Stimulated activated effector memory CD8-positive, alpha-beta T cell treated with anti-CD3 and anti-CD28 coated beads, Interleukin-12 subunit alpha, Interleukin-12 subunit beta, amount 100 ng/mL, for 72 hours (primary cell): Measurements from ENCODE around the gene BTBD10.
A peak's percentile ranks its signal among the peaks of the same experiment; 100 is the strongest.
"Not testable (repeated sequence)": the region's sequence is repeated elsewhere in the genome, so short reads cannot be mapped to it uniquely, and the experiment has no call there.

Source experiments
- ATAC-seq: fragments of 150-1000 bp; cut with Tn5 transposase; 2 replicates; pipeline ENCODE4 v1.10.0; 2021
- DNase-seq, 2 donors: peaks; one replicate each; pipeline ENCODE4 v3.0.0; 2021 to 2022; ENCODE audit warnings: low spot score in 2 of 2
- H3K27ac Mint-ChIP-seq: one replicate; pipeline ENCODE4 v1.8.0; 2022; ENCODE audit warnings: mild to moderate bottlenecking, mixed read lengths
- H3K36me3 Mint-ChIP-seq: one replicate; pipeline ENCODE4 v1.8.0; 2022; ENCODE audit warnings: mild to moderate bottlenecking, mixed read lengths
- H3K4me1 Mint-ChIP-seq: one replicate; pipeline ENCODE4 v1.8.0; 2022; ENCODE audit warnings: mixed read lengths
- H3K4me3 Mint-ChIP-seq: one replicate; pipeline ENCODE4 v1.8.0; 2022; ENCODE audit warnings: mild to moderate bottlenecking, mixed read lengths
- H3K9me3 Mint-ChIP-seq: one replicate; pipeline ENCODE4 v1.8.0; 2022; ENCODE audit warnings: mixed read lengths

BTBD10 gene

DNA sequence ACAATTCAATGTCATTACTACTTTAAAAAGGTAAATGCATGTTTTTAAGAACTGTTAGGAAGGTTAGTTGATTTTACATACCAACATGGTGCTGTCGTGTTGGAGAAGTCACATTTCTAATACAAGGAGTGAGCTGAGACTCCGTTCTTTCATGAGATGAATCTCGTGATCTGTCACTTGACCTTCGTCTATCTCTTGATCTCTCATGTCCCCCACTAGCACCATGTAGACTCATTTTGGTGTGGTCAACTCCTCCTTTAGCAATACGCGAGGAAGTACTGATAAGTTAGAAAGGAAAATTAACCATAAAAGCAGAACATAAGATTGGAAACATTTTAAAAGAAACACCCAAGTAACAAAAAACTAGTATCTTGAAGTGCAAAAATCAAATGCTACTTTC lies 41.5 kb downstream of the BTBD10 start:
- H3K36me3 Mint-ChIP-seq, result peaks cover 31% of the 10 kb centered on the region
- no peak overlapping the region for H3K4me3 Mint-ChIP-seq
- no peak overlapping the region for H3K27ac Mint-ChIP-seq
- ATAC-seq (no peak), DNase-seq (no peak)
- peaks cover 9% of the 10 kb centered on the region for H3K4me1 Mint-ChIP-seq
- peaks cover 4% of the 10 kb centered on the region for H3K9me3 Mint-ChIP-seq

DNA sequence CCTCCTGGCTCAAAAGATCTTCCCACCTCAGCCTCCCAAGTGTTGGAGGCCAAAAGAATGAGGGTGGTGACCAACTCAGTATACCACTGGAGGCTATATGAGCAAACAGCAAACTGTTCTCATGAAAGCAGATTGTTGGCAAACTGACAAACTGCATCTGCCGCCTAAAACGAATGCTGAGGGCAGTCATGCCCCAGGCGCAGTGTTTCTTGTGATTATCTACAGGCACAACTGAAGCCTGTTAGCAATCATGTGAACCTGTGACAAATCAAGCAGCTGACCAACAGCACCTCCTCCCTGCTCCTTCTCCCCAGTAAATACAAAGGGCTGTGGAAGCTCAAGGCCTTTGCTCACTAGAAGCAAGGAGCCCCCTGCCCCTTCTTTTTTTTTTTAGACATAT lies 47.8 kb downstream of the BTBD10 start:
- no peaks in the 10 kb centered on the region for H3K9me3 Mint-ChIP-seq
- ATAC-seq (no peak), DNase-seq (no peak)
- H3K36me3 Mint-ChIP-seq, result peaks cover 84% of the 10 kb centered on the region
- no peak overlapping the region for H3K27ac Mint-ChIP-seq
- H3K4me3 Mint-ChIP-seq, result no peak overlapping the region
- no peaks in the 10 kb centered on the region for H3K4me1 Mint-ChIP-seq

DNA sequence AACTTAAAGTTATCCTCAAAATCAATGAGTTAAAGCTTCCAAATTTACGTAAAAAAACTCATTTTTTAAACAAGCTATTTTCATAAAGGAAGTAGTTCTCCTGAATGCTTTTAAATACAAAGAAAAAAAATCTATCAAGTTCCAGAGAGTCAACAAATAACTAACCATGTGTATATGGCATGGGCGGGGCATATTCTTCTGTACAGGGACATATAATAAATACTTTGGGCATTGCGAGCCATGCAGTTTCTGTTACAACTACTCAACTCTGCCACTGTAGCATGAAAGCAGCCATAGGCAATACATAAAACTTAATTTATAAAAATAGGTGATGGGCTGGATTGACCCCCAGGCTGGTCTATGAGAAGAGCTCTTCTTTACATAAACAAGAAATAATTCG lies 57.8 kb downstream of the BTBD10 start:
- DNase-seq (no peak), ATAC-seq (no peak)
- no peak overlapping the region for H3K4me3 Mint-ChIP-seq
- peaks cover 22% of the 10 kb centered on the region for H3K36me3 Mint-ChIP-seq
- H3K9me3 Mint-ChIP-seq, result no peaks in the 10 kb centered on the region
- H3K4me1 Mint-ChIP-seq, result no peaks in the 10 kb centered on the region
- H3K27ac Mint-ChIP-seq, result no peak overlapping the region

DNA sequence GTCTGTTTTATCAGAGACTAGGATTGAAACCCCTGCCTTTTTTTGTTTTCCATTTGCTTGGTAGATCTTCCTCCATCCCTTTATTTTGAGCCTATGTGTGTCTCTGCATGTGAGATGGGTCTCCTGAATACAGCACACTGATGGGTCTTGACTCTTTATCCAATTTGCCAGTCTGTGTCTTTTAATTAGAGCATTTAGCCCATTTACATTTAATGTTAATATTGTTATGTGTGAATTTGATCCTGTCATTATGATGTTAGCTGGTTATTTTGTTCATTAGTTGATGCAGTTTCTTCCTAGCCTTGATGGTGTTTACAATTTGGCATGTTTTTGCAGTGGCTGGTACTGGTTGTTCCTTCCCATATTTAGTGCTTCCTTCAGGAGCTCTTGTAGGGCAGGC lies 64.7 kb downstream of the BTBD10 start:
- not testable (repeated sequence) for ATAC-seq, H3K9me3 Mint-ChIP-seq
- peaks cover 11% of the 10 kb centered on the region for H3K36me3 Mint-ChIP-seq

DNA sequence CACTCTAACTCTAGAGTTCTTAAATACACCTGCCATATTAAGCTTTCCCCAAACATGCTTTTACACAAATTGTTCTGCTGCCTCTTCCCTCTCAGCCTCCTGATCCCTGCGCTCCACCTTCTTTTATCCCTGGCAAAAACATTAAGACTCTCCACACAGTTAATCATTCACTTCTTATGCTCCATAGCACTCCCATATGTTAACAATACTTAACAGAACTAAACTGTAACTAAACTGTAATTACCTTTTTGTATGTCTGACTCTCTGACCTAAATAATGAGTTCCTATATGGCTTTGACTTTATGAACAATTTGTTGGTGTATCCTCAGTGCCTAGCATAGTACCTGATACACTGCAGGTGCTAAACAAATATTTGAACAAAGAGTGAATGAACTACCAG lies 71.8 kb downstream of the BTBD10 start:
- ATAC-seq, result no peak
- peak overlapping the region; percentile 6 for H3K27ac Mint-ChIP-seq
- H3K4me1 Mint-ChIP-seq, result no peaks in the 10 kb centered on the region
- peaks cover 45% of the 10 kb centered on the region for H3K36me3 Mint-ChIP-seq
- H3K9me3 Mint-ChIP-seq, result no peaks in the 10 kb centered on the region
- no peak overlapping the region for H3K4me3 Mint-ChIP-seq
- DNase-seq, result no peak

More for the DNA sequence above, 64.7 kb downstream of the BTBD10 start:
- not testable (repeated sequence) for H3K27ac Mint-ChIP-seq, H3K4me1 Mint-ChIP-seq, DNase-seq, H3K4me3 Mint-ChIP-seq

DNA sequence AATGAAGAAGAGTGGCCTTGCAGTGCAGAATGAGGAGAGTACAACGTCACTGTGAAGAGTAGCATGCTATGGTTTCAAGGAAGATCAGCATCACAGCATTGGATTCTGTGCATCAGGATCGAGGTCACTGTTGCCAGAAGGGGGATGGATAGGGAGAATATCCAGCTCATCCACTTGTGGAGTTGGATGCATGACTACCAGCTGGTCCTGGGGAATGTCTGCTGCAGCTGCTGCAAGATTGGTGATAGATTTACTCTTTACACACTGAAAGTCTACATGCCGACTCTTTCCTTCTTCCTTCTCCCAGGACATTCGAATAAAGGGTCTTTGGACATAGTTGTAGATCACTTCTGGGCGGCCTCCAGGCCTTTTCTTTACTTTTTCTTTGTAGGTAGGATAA lies 74.3 kb downstream of the BTBD10 start:
- Mint-ChIP-seq H3K4me1 (no peaks in the 10 kb centered on the region), H3K27ac (peak overlapping the region; percentile 49), H3K9me3 (no peaks in the 10 kb centered on the region), H3K36me3 (peaks cover 70% of the 10 kb centered on the region), H3K4me3 (no peak overlapping the region)
- ATAC-seq (no peak), DNase-seq (no peak)

DNA sequence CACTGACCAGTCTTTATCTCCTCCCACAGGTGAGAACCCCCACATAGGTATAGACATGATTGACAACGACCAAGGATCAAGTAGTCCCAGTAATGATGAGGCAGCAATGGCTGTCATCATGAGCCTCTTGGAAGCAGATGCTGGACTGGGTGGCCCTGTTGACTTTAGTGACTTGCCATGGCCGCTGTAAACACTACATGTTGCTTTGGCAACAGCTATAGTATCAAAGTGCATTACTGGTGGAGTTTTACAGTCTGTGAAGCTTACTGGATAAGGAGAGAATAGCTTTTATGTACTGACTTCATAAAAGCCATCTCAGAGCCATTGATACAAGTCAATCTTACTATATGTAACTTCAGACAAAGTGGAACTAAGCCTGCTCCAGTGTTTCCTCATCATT lies 76.5 kb downstream of the BTBD10 start:
- Mint-ChIP-seq H3K4me3 (no peak overlapping the region), H3K9me3 (no peaks in the 10 kb centered on the region), H3K36me3 (peaks cover 91% of the 10 kb centered on the region), H3K4me1 (no peaks in the 10 kb centered on the region), H3K27ac (peak overlapping the region; percentile 85)
- ATAC-seq (no peak), DNase-seq (no peak)

DNA sequence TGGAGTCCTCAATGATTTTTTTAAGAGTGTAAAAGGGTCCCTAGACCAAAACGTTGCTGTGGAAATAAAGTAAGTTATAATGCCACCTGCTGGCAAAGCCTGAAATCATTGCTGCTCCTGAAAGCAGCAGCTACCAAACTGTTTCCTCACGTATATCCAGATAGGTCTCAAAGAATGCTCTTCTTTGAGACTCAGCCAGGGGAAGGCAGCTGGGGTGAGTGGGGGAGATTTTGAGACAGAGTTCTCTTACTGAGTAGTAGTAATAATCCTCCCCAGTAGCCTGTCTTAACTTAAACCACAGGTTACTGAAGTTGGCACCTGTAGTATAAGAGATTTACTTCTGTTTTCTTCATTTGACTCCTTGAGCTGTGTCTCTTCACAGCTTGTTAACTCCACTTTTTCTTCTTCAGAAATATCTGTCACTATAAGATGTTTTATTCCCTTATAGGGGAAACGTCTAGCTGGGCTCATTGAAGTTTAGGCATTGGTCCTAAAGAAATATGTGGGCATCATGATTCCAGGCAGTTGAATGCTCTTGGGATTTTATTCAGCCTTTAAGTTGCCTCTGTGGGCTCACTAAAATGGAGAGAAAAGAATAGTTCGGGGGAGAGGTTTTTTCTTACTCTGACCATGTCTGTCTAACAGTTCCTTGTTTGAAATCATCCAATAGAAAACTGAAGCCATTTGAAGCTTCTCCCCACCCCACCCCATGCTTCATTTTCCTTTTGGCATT lies 77.9 kb downstream of the BTBD10 start:
- ATAC-seq, result no peak
- H3K27ac Mint-ChIP-seq, result peak overlapping the region; percentile 85
- peak in 1 of 2 donors; percentile 58 for DNase-seq

DNA sequence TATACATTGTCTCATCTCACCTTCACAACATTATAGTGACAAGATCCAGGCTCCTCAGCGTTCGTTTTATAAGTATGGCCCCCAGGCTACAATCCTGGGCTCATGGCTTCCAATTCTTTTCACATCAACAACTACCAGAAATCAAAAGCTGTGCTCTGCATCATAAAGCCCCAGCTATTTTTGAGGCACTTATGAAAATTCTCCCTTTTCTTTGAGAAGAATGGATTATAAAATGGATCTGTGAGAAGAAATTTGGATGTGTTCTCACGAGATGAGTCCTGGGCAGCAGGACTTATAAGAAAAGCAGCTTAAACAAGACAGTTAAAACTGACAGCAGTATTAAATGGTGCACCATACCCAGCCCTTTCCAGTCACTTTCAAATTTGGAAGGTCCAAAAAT lies 80.3 kb downstream of the BTBD10 start:
- Mint-ChIP-seq H3K9me3 (no peaks in the 10 kb centered on the region), H3K4me3 (no peak overlapping the region), H3K27ac (peak overlapping the region; percentile 81), H3K4me1 (no peaks in the 10 kb centered on the region), H3K36me3 (peaks cover 69% of the 10 kb centered on the region)
- ATAC-seq (no peak), DNase-seq (no peak)

More for the DNA sequence above, 77.9 kb downstream of the BTBD10 start:
- Mint-ChIP-seq H3K9me3 (no peaks in the 10 kb centered on the region), H3K4me3 (no peak overlapping the region), H3K36me3 (peaks cover 92% of the 10 kb centered on the region), H3K4me1 (no peaks in the 10 kb centered on the region)

DNA sequence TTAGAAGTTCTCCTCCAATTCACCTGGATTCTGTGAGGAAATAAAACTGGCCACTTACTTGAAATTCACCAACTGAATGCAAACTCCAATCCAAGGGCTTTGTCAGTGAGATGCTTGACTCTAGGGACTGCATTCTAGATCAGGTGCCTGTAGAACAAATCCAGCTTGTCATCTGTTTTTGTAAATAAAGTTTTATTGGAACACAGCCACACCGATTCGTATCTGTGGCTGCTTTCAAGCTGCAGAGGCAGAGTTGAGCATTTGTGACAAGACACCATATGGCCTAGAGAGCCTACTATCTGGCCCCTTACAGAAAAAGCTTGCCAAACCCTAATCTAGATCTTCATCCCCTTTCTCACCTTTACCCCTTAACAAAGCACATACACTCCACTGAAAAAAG lies 82.3 kb downstream of the BTBD10 start:
- Mint-ChIP-seq H3K27ac (peak overlapping the region; percentile 81), H3K36me3 (peaks cover 49% of the 10 kb centered on the region)

DNA sequence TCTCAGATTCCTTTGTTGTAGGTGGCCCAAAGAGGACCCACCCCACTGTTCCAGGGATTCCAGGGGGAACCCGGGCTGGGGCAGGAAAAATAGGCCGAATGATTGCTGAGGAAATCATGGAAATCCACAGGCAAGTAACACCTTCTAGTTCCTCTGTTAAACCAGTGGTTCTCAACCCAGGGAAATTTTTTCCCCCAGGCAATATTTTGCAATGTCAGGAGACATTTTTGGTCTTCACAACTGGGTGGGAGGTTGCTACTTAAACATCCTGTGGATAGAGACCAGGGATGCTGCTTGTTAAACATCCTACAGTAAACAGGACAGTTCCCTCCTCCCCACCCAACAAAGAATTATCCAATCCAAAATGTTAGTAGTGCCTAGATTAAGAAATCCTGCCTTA lies 84.7 kb downstream of the BTBD10 start:
- no peak for ATAC-seq
- Mint-ChIP-seq H3K9me3 (no peaks in the 10 kb centered on the region), H3K36me3 (peaks cover 25% of the 10 kb centered on the region), H3K27ac (peak overlapping the region; percentile 6), H3K4me3 (no peak overlapping the region), H3K4me1 (no peaks in the 10 kb centered on the region)
- DNase-seq, result no peak

More for the DNA sequence above, 82.3 kb downstream of the BTBD10 start:
- DNase-seq, result no peak
- H3K9me3 Mint-ChIP-seq, result no peaks in the 10 kb centered on the region
- no peak overlapping the region for H3K4me3 Mint-ChIP-seq
- H3K4me1 Mint-ChIP-seq, result no peaks in the 10 kb centered on the region
- no peak for ATAC-seq

DNA sequence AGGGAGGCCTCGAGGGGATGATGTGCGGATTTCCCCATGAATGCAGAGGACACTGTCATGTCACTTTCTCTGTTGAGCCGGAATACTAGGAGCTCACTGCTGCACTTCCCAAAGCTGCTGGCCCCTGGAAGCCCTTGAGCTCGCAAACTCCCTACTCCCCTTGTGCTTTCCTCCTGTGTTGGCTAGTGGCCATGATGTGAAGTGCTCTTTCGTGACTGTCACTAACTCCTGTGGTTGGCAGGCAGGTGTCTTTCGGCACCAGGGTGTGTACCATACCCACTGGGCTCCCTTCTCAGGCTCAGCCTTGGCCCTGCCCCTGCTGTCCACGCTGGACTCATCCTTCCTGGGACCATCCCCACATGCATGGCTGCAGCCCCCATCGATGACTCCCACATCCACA lies 86.2 kb downstream of the BTBD10 start:
- Mint-ChIP-seq H3K4me1 (no peaks in the 10 kb centered on the region), H3K27ac (peak overlapping the region; percentile 78), H3K36me3 (peaks cover 10% of the 10 kb centered on the region), H3K9me3 (no peaks in the 10 kb centered on the region), H3K4me3 (no peak overlapping the region)
- ATAC-seq, result no peak
- no peak for DNase-seq

DNA sequence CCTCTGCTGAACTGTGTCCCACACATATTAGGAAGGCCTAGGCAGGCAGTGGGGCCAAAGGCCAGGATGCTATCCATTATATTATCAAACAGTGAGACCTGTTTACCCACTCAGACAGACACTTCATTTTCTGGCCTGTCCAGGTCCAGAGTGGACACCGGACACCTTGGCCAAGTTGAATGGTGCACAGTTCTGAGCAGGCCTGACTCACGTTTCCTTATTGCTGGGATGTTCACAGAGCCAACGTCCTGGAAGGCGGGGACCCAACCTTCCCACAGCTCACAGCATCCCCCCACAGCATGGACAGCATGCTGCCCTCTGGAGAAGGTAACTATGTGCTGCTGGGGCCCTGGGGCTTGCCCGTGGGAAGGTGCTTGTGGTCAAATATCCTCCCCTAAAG lies 86.6 kb downstream of the BTBD10 start:
- peak overlapping the region; percentile 78 for H3K27ac Mint-ChIP-seq
- H3K4me1 Mint-ChIP-seq, result no peaks in the 10 kb centered on the region
- DNase-seq (no peak), ATAC-seq (no peak)
- no peak overlapping the region for H3K4me3 Mint-ChIP-seq
- H3K9me3 Mint-ChIP-seq, result no peaks in the 10 kb centered on the region
- peaks cover 5% of the 10 kb centered on the region for H3K36me3 Mint-ChIP-seq

DNA sequence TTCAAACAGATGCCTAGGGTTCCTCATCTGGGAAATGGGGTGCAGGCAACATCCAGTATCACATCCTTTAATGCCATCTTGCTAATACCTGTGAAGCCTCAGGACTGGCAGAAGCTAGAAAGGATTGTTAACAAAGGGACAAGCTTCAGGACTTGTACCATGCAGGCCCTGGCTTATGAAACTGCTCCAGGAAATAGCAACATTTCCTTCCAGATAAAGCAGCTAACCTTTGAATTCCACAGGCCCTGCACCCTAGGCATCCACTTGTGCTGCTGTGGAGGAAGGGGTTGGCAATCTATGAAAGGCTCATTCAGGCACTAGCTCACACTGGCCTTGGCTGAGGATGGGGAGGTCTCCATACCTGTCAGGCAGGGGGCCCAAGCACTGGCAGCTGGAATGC lies 87.2 kb downstream of the BTBD10 start:
- H3K4me1 Mint-ChIP-seq, result no peaks in the 10 kb centered on the region
- H3K36me3 Mint-ChIP-seq, result no peaks in the 10 kb centered on the region
- ATAC-seq (no peak), DNase-seq (no peak)
- H3K9me3 Mint-ChIP-seq, result no peaks in the 10 kb centered on the region
- no peak overlapping the region for H3K4me3 Mint-ChIP-seq
- H3K27ac Mint-ChIP-seq, result peak overlapping the region; percentile 15

DNA sequence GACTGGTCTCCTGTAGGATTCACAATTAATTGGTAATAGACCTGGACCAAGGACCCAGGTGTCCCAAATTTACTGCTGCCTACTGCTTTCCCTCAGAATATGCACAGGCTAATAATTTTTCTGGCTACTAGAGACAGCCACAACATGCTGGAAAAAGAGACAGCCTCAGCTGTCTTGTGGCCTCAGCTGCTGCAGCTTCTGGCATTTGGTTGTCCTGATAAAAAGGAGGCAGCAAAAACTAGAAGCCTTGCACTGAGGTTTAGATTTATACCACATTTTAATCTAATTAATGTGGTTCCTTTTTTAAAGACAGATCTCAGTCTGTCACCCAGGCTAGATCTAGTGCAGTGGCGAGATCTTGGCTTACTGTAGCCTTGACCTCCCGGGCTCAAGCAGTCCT lies 89.8 kb downstream of the BTBD10 start:
- no peak overlapping the region for H3K4me3 Mint-ChIP-seq
- no peaks in the 10 kb centered on the region for H3K36me3 Mint-ChIP-seq
- no peaks in the 10 kb centered on the region for H3K9me3 Mint-ChIP-seq
- DNase-seq, result no peak
- no peak overlapping the region for H3K27ac Mint-ChIP-seq
- no peaks in the 10 kb centered on the region for H3K4me1 Mint-ChIP-seq
- ATAC-seq, result no peak

DNA sequence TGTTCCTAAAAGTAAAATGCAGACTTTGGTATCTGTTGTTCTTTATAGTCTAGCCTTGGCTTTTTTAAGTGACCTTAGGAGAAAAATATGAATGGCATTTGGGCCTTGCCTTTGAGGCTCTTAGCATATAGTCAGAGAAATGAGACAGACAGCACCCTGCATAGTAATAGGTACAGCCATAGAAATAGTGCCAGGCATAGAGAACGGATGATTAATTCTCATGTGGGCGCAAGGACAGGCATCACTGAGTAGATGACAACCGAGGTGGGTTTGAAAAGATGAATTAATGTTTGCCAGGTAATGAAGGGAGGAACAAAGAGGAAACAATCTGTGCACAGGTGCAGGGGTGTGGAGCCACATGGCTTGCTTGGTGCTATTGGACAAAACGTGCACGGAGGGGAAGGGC lies 95.0 kb downstream of the BTBD10 start:
- Mint-ChIP-seq H3K27ac (no peak overlapping the region), H3K4me1 (no peaks in the 10 kb centered on the region), H3K36me3 (no peaks in the 10 kb centered on the region), H3K9me3 (no peaks in the 10 kb centered on the region), H3K4me3 (no peak overlapping the region)
- DNase-seq (no peak), ATAC-seq (no peak)

DNA sequence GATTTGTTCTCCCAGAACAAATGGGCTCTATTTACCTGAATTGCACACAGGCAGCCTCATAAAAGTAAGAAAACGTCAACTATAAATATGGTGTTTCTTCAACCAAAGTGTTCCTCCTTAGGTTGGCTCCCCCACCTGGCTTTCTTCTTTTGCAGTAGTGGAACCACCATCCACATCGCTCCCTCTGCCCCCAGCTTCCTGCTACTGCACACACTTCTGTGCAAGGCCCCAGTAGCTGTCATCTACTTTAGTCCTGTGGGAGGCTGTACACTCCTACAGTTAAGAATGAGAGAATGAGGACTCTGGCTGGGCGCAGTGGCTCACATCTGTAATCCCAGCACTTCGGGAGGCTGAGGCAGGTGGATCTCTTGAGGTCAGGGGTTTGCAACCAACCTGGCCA lies 95.9 kb downstream of the BTBD10 start:
- Mint-ChIP-seq H3K4me1 (no peaks in the 10 kb centered on the region), H3K4me3 (no peak overlapping the region), H3K27ac (no peak overlapping the region), H3K9me3 (no peaks in the 10 kb centered on the region), H3K36me3 (peaks cover 5% of the 10 kb centered on the region)
- ATAC-seq, result no peak
- DNase-seq, result no peak
